HUES64 (cell line): Measurements from ENCODE around the gene RBMS3.
"Not testable (repeated sequence)": the region's sequence is repeated elsewhere in the genome, so short reads cannot be mapped to it uniquely, and the experiment has no call there.

Source experiments
- H3K27ac ChIP-seq: 2 replicates; pipeline ENCODE4 v1.7.0; 2013; ENCODE audit warnings: low read depth, low read length, inconsistent platforms
- H3K27me3 ChIP-seq: 2 replicates; pipeline ENCODE4 v1.6.1; 2013; ENCODE audit warnings: mild to moderate bottlenecking, low read length; ENCODE audit not compliant: insufficient read depth
- H3K36me3 ChIP-seq: 2 replicates; pipeline ENCODE4 v1.6.1; 2013; ENCODE audit warnings: mild to moderate bottlenecking, low read length; ENCODE audit not compliant: insufficient read depth
- H3K4me1 ChIP-seq: 2 replicates; pipeline ENCODE4 v1.6.1; 2013; ENCODE audit warnings: mild to moderate bottlenecking, low read length, moderate library complexity; ENCODE audit not compliant: insufficient read depth
- H3K4me3 ChIP-seq: 2 replicates; pipeline ENCODE4 v1.5.1; 2013; ENCODE audit warnings: mild to moderate bottlenecking, low read length, moderate library complexity
- H3K9ac ChIP-seq: 2 replicates; pipeline ENCODE4 v1.6.1; 2013; ENCODE audit warnings: mild to moderate bottlenecking, low read depth, low read length
- H3K9me3 ChIP-seq: 2 replicates; pipeline ENCODE4 v1.6.1; 2013; ENCODE audit warnings: low read depth, low read length; ENCODE audit not compliant: insufficient read depth
- WGBS: fragments of 150-250, 120-280 bp; methylation state at CpG from one replicate; pipeline ENCODE4 v1.1.7; 2013; ENCODE audit warnings: missing lambda C conversion rate; 5-methylcytosine and 5-hydroxymethylcytosine counted together

RBMS3 gene

DNA sequence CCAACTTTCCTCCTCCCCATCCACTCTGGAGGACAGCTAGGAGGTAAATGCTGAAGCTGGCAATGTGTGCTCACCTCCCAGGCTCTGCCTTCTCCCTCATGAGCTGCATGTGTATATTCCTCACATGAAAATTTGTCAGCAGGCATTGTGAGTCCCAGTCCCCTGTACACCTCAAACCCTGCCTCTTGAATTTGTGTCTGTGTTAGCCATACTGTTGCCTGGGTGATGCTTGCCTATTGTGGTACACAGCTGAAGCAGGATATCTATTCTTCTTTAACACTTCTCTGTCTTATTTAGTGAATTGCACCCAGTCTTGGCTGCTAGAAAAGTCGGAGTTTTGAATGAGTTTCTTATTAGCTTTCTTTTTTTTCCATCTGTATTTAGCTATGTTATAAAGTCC is 739.5 kb downstream of the RBMS3 start:
- no CpG with 5 or more reads among the region's 1 CpG for WGBS
- Histone ChIP-seq H3K4me1 (no peaks in the 10 kb centered on the region), H3K27ac (no peak overlapping the region), H3K9me3 (no peaks in the 10 kb centered on the region), H3K4me3 (no peak overlapping the region), H3K36me3 (no peaks in the 10 kb centered on the region), H3K9ac (no peak overlapping the region), H3K27me3 (no peaks in the 10 kb centered on the region)

DNA sequence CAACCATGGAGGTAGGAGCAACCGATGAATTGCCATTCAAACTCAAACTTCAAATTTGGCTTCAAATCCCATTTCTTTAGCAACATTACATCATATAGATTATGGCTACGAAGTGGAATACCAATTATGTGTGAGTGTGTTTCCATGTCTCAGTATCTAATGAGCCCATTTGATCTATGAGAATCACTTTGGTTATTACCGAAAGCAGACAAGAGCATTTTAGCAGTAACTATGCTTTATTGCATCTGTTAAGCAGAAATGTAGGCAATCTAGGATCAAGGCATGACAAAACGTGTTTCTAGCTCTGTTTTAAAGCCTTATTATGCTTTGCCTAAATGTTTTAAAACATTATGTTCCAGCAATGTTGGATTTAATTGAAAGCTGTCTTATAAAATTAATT is 743.6 kb downstream of the RBMS3 start:
- whole genome bisulfite sequencing = 81% methylated on average over 4 of the region's 4 CpGs
- Histone ChIP-seq H3K9ac (no peak overlapping the region), H3K9me3 (no peaks in the 10 kb centered on the region), H3K36me3 (no peaks in the 10 kb centered on the region), H3K27me3 (no peaks in the 10 kb centered on the region), H3K4me3 (no peak overlapping the region), H3K4me1 (no peaks in the 10 kb centered on the region), H3K27ac (no peak overlapping the region)

DNA sequence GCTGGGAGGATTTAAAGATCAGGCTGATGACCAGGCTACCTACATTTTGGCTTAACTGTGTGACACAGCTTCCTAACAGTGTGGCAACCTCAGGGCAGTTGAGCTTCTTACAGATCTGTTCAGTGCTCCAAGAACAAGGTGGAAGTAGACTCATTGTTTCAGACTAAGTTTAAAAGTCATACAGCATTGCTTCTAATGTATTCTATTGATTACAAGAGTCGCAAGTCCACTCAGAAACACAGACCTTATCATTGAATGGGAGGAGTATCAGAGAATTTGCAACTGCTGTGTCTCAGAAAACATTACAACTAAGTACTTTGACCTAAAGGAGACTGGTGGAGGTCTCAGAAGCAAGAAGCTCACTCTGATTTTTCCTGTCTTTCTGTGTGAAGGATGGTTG is 746.0 kb downstream of the RBMS3 start:
- Histone ChIP-seq H3K9ac (no peak overlapping the region), H3K4me1 (no peaks in the 10 kb centered on the region), H3K9me3 (no peaks in the 10 kb centered on the region), H3K4me3 (no peak overlapping the region), H3K27me3 (no peaks in the 10 kb centered on the region), H3K36me3 (no peaks in the 10 kb centered on the region), H3K27ac (no peak overlapping the region)
- WGBS = no CpG with 5 or more reads among the region's 1 CpG

DNA sequence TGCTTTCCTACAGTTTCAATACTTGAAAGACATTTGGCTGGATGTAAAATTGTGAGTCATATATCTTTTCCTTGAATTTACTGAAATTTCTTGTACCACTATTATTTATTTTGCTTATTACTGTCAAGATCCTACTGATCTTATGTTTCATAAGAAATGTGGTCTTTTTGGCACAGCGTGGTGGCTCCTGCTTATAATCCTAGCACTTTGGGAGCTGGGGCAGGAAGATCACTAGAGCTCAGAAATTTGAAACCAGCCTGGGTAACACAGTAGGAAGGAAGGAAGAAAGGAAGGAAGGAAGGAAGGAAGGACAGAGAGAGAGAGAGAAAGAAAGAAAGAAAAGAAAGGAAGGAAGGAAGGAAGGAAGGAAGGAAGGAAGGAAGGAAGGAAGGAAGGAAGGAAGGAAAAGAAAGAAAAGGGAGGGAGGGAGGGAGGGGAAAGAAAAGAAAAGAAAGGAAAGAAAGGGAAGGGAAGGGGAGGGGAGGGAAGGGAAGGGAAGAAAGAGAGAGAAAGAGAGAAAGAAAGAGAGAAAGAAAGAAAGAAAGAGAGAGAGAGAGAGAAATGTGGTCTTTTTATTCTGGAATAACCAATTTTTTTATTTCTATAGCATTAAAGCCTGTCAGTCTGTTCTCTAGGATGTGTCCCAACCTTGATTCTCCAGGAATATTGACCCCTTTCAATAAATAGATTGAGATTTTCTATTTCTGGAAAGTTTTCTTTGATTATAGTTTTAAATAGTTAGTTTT is 753.5 kb downstream of the RBMS3 start:
- Histone ChIP-seq H3K27me3 (no peaks in the 10 kb centered on the region), H3K9me3 (no peaks in the 10 kb centered on the region), H3K4me3 (no peak overlapping the region), H3K36me3 (no peaks in the 10 kb centered on the region), H3K4me1 (no peaks in the 10 kb centered on the region), H3K27ac (no peak overlapping the region), H3K9ac (no peak overlapping the region)
- 84% methylated on average over 1 of the region's 1 CpG for WGBS

DNA sequence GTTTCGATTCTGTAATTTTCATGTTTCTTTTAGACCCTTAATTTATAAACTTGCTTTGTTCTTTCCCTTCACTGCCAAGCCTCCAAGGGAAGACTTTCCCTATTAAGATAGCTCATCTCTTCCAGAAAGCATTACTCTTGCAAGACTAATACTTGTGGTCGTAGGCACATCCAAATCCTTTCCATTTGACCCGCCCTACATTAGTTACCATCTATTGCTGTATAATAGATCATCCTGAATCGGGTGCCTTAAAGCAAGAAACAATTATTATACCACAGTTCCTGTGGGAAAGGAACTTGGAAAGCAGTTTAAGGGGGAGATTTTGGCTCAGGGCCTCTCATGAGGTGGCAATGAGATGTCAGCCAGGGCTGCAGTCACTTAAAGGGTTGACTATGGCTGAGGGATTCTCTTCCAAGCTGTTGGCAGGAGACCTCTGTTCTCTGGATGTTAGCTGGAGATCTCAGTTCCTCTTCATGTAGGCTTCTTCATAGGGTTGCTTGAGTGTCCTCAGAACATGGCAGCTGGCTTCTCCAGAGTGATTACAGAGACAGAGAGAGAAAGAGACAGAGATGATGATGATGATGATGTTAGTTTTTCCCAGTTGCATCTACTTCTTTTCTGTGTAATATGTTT is 755.2 kb downstream of the RBMS3 start:
- 98% methylated on average over 3 of the region's 4 CpGs for WGBS

DNA sequence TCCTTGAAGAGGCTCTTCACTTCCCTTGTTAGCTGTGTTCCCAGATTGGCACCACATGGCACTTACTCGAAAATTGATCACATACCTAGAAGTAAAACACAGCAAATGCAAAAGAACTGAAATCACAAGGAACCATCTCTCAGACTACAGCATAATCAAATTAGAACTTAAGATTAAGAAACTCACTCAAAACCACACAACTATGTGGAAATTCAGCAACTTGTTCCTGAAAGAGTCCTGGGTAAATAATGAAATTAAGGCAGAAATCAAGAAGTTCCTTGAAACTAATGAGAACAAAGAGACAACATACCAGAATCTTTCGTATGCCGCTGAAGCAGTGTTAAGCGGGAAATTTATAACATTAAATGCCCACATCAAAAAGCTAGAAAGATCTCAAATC is 759.3 kb downstream of the RBMS3 start:
- no peaks in the 10 kb centered on the region for H3K9me3 ChIP-seq
- H3K27ac ChIP-seq = no peak overlapping the region
- no peaks in the 10 kb centered on the region for H3K36me3 ChIP-seq
- peaks cover 23% of the 10 kb centered on the region for H3K4me1 ChIP-seq
- WGBS = 97% methylated on average over 4 of the region's 4 CpGs
- no peak overlapping the region for H3K9ac ChIP-seq
- H3K4me3 ChIP-seq = no peak overlapping the region
- no peaks in the 10 kb centered on the region for H3K27me3 ChIP-seq

More for the DNA sequence above, 755.2 kb downstream of the RBMS3 start:
- H3K4me3 ChIP-seq = no peak overlapping the region
- H3K27ac ChIP-seq = no peak overlapping the region
- H3K9me3 ChIP-seq = no peaks in the 10 kb centered on the region
- no peaks in the 10 kb centered on the region for H3K36me3 ChIP-seq
- no peaks in the 10 kb centered on the region for H3K4me1 ChIP-seq
- no peak overlapping the region for H3K9ac ChIP-seq
- no peaks in the 10 kb centered on the region for H3K27me3 ChIP-seq

DNA sequence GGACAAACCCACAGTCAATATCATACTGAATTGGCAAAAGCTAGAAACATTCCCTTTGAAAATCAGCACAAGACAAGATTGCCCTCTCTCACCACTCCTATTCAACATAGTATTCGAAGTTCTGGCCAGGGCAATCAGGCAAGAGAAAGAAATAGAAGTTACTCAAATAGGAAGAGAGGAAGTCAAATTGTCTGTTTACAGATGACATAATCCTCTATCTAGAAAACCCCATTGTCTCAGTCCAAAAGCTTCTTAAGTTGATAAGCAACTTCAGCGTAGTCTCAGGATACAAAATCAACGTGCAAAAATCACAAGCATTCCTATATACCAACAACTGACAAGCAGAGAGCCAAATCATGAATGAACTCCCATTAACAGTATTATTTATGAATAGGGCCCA is 760.6 kb downstream of the RBMS3 start:
- WGBS = 49% methylated on average over 2 of the region's 3 CpGs
- not testable (repeated sequence) for H3K4me3 ChIP-seq, H3K27me3 ChIP-seq, H3K27ac ChIP-seq, H3K9ac ChIP-seq, H3K9me3 ChIP-seq, H3K36me3 ChIP-seq
- H3K4me1 ChIP-seq = peaks cover 23% of the 10 kb centered on the region

DNA sequence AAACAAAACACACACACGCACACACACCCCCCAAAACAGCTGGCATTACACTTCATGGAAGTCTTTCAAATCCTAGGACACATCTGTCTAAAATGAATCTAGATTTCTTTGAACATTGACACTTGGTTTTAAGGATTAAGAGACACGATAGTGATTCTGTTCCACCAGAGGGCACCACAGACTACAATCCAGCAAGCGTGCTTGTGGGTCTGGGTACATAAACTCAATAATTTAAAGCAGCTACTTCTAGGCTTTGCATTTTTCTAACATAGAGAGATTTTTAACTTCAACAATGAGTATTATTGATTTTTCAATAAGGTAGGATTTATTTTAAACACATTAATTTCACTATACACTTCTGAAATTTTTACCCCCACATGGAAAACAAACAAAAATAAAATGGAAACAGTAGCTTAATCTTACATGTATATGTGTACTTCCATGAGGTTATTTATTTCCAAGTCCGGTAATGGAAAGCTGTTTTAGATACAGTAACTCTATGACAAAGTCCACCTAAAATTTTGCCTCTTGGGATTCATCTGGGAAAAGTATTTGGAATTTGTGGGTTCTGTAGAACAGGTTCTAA is 761.5 kb downstream of the RBMS3 start:
- Histone ChIP-seq H3K9ac (no peak overlapping the region), H3K27ac (no peak overlapping the region), H3K4me3 (no peak overlapping the region), H3K9me3 (no peaks in the 10 kb centered on the region), H3K27me3 (no peaks in the 10 kb centered on the region), H3K36me3 (no peaks in the 10 kb centered on the region), H3K4me1 (peaks cover 23% of the 10 kb centered on the region)
- 7% methylated on average over 3 of the region's 4 CpGs for WGBS

DNA sequence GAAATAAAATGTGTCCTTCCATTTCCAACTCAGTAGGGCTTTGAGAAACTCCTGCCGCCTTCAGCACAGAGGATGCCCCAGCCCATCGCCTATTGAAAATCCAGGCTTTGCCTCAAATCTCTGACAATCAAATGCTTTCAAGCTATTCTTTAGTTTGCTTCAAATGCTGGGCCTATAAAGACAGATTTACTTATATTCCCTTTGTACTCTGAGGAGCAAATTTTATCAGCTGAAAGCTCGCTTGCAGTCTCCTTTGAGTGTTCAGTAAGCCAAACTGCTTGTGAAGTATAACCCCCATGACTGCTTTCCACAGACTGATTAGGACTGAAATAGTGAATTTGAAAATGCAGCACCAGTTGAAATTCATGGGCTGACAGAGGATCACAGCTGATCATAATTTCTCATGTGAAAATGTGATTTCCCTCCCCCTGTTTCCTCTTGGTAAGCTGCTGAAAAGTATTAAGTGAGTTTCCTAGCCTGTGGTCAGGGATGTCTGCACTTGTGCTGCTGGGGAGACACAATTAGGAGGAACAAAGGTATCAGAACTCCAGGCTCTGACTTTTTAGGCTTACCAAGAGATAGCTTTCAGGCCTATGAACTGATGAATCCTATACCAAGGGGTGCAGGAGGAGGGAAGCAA is 762.2 kb downstream of the RBMS3 start:
- no peaks in the 10 kb centered on the region for H3K27me3 ChIP-seq
- 79% methylated on average over 3 of the region's 3 CpGs for WGBS
- no peak overlapping the region for H3K4me3 ChIP-seq
- no peak overlapping the region for H3K9ac ChIP-seq
- H3K27ac ChIP-seq = no peak overlapping the region
- peaks cover 23% of the 10 kb centered on the region for H3K4me1 ChIP-seq
- no peaks in the 10 kb centered on the region for H3K36me3 ChIP-seq
- no peaks in the 10 kb centered on the region for H3K9me3 ChIP-seq

DNA sequence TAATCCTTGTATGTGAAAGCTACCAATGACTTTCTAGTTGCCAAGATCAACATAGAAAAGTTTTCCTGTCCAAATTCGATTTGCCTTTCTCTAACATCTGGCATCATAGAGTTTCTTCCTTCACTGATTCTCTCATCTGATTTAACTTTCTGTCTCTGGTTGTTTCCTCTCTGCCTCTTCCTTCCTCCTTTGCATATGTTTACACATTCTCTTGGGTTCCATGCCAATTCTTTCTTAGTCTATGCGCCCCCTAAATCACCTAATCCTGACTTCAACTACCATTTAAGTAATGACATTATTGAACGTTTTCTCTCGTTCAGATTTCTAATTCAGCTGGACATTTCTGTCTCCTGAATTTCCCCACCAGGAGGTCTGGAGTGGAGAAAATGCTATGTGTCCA is 763.6 kb downstream of the RBMS3 start:
- peaks cover 3% of the 10 kb centered on the region for H3K9me3 ChIP-seq
- 70% methylated on average over 4 of the region's 4 CpGs for WGBS
- no peak overlapping the region for H3K27ac ChIP-seq
- no peak overlapping the region for H3K4me3 ChIP-seq
- H3K4me1 ChIP-seq = peaks cover 23% of the 10 kb centered on the region
- no peaks in the 10 kb centered on the region for H3K27me3 ChIP-seq
- no peaks in the 10 kb centered on the region for H3K36me3 ChIP-seq
- no peak overlapping the region for H3K9ac ChIP-seq

DNA sequence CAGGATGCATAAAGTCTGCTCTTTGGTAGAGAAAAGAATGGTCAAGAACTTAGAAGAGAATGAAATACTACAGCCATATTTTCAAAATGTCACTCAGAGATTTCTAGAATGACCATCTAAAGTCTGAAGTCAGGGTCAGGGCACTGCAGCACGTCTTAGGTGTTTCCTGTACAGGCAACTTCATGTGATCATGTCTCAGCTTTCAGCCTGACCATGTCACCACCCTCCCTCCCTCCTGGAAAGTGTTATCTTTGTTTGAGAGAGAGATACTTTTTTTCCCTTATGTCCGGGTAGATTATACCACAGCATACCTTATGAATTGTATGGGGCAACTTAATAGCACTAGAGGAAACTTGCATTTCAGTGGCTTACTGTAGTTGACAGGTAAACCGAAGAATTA is 767.6 kb downstream of the RBMS3 start:
- no peak overlapping the region for H3K9ac ChIP-seq
- no peaks in the 10 kb centered on the region for H3K36me3 ChIP-seq
- peaks cover 12% of the 10 kb centered on the region for H3K4me1 ChIP-seq
- H3K27ac ChIP-seq = no peak overlapping the region
- no peak overlapping the region for H3K4me3 ChIP-seq
- peaks cover 14% of the 10 kb centered on the region for H3K9me3 ChIP-seq
- H3K27me3 ChIP-seq = no peaks in the 10 kb centered on the region
- WGBS = 85% methylated on average over 2 of the region's 3 CpGs
